ENCODE data around the gene ARFGAP3. TPM values are rescaled to one million over a fixed set of nuclear protein-coding genes. Genes with fewer than 3 reads are reported as not detected.

Gene ARFGAP3
- total RNA-seq, 1 donor: 98.9 TPM

DNA sequence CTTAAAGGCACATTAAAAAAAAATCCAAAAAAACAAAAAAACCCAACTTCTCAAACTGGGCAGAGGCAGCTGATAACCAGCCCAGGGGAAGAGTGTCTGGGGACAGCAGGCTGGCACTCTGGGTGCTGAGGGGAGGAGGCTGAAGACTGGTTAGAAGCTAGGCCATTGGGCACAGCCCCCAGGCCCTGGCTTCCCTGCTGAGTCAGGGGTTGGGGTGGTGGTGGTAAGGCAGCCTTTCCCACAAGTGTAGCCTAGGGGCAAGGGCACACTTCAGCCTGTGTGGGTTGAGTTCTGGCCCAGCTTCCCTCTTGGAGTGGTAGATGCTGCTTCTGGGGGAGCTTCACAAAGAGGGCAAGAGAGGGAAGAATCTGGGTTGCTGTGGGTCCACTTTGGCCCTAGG is 16.3 kb upstream of the ARFGAP3 start:
- TF ChIP-seq, protein P1, sequence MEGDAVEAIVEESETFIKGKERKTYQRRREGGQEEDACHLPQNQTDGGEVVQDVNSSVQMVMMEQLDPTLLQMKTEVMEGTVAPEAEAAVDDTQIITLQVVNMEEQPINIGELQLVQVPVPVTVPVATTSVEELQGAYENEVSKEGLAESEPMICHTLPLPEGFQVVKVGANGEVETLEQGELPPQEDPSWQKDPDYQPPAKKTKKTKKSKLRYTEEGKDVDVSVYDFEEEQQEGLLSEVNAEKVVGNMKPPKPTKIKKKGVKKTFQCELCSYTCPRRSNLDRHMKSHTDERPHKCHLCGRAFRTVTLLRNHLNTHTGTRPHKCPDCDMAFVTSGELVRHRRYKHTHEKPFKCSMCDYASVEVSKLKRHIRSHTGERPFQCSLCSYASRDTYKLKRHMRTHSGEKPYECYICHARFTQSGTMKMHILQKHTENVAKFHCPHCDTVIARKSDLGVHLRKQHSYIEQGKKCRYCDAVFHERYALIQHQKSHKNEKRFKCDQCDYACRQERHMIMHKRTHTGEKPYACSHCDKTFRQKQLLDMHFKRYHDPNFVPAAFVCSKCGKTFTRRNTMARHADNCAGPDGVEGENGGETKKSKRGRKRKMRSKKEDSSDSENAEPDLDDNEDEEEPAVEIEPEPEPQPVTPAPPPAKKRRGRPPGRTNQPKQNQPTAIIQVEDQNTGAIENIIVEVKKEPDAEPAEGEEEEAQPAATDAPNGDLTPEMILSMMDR (IDR thresholded peaks at IDR 0.05; ENCODE audit: insufficient read depth, low read depth, low read length): no peak
- no peak for DNase-seq (ENCODE audit: low read depth)
- no peak overlapping the region for H3K4me3 ChIP-seq (ENCODE audit: low read depth, low read length)

- TF ChIP-seq, protein P1 (IDR thresholded peaks at IDR 0.05; ENCODE audit: insufficient read depth, low read depth, low read length): no peak
Observed at GRCh38 chr22:42872821-42873220, 15.7 kb upstream of the ARFGAP3 start.

GRCh38 chr22:42871146-42872050 is 14.3 kb upstream of the ARFGAP3 start:
- DNase-seq (ENCODE audit: low read depth): no peak

More at GRCh38 chr22:42872821-42873220, 15.7 kb upstream of the ARFGAP3 start:
- DNase-seq (ENCODE audit: low read depth): no peak
- H3K4me3 ChIP-seq (ENCODE audit: low read depth, low read length): no peak overlapping the region

DNA sequence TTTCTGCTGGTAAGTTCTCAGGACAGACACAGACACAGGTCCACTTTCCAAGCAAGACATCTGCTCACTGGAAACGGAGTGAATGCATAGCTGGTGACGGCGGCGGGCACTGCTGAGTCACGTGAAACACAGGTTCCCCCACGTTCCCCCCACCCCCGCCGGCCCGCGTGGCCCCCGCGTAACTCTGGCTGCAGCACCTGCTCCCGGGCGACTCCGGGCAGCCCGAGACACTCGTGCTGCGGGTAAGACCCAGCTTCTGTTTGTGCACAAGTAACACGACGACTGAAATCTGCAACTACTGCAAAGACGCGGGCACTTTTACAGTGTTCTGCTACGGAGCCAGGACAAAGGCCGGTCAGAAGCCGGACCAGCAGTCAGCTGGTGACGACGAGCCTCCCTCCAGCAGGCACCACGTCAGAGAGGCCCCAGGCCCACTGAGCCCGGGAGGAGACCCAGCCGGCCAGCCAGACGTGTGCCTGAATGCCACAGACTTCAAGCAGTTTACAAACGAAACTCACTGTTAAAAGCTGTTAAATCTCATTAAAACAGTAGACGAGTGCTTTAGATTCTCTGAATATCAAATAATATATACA is 12.9 kb upstream of the ARFGAP3 start:
- no peak overlapping the region for H3K4me3 ChIP-seq (ENCODE audit: low read depth, low read length)
- DNase-seq (ENCODE audit: low read depth): no peak
- TF ChIP-seq, protein P1 (IDR thresholded peaks at IDR 0.05; ENCODE audit: insufficient read depth, low read depth, low read length): no peak

More at GRCh38 chr22:42871146-42872050, 14.3 kb upstream of the ARFGAP3 start:
- TF ChIP-seq, protein P1 (IDR thresholded peaks at IDR 0.05; ENCODE audit: insufficient read depth, low read depth, low read length): no peak
- H3K4me3 ChIP-seq (ENCODE audit: low read depth, low read length): no peak overlapping the region

GRCh38 chr22:42869463-42869862 is 12.4 kb upstream of the ARFGAP3 start:
- TF ChIP-seq, protein P1 (IDR thresholded peaks at IDR 0.05; ENCODE audit: insufficient read depth, low read depth, low read length): no peak
- no peak for DNase-seq (ENCODE audit: low read depth)
- H3K4me3 ChIP-seq (ENCODE audit: low read depth, low read length): no peak overlapping the region

DNA sequence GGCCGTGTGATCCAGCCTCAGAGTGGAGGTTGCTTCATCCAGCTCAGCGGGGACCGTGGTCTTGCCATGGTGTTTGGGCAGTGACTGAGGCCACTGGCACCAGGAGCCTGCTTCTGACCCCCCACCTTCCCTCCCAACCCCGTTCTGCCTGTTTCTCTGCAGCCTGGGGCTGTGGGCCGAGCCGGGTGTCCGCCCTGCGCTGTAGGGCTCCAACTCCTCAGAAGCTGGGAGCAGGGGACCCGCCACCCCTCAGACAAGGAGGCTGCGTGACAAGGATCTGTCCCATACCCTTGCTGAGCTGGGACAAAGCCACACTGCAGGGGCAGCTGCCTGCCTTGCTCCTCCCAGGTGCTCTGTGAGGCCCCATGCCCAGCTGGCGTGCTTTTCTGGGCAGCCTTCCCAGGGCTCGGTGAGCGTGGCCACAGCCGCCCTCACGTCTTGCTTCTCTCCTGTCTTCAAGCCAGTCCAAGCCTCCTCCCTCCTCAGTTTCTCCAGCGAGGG is 11.7 kb upstream of the ARFGAP3 start:
- TF ChIP-seq, protein P1 (IDR thresholded peaks at IDR 0.05; ENCODE audit: insufficient read depth, low read depth, low read length): no peak
- no peak overlapping the region for H3K4me3 ChIP-seq (ENCODE audit: low read depth, low read length)
- DNase-seq (ENCODE audit: low read depth): no peak

All from fibroblast of villous mesenchyme (primary cell).